ENCODE results near the gene ITGB8. TPM values are rescaled to one million over a fixed set of nuclear protein-coding genes. Genes with fewer than 3 reads are reported as not detected.

Gene ITGB8
- polyA plus RNA-seq, 1 donor from 2014 or later = 12.2 TPM

- H3F3A ChIP-seq (ENCODE audit: insufficient read depth, low read length, poor library complexity, severe bottlenecking) = no peaks in the 10 kb centered on the region
- no peaks in the 10 kb centered on the region for H4K20me1 ChIP-seq (ENCODE audit: insufficient read depth)
- H3K9ac ChIP-seq (ENCODE audit: low read length) = no peak overlapping the region
These were observed 11.8 kb upstream of the ITGB8 start for GRCh38 chr7:20318933-20319332.

GRCh38 chr7:20320322-20320721 lies 10.4 kb upstream of the ITGB8 start:
- Histone ChIP-seq H3K27me3 (ENCODE audit: insufficient read depth, low read depth, low read length) (no peaks in the 10 kb centered on the region), H2AFZ (ENCODE audit: low read depth, low read length) (no peak overlapping the region), H3K4me2 (ENCODE audit: low read length) (no peak overlapping the region), H3K27ac (ENCODE audit: low read length) (no peak overlapping the region), H3K9me3 (ENCODE audit: low read length) (no peaks in the 10 kb centered on the region), H3K9ac (ENCODE audit: low read length) (no peak overlapping the region), H3F3A (ENCODE audit: insufficient read depth, low read length, poor library complexity, severe bottlenecking) (no peaks in the 10 kb centered on the region), H3K36me3 (ENCODE audit: insufficient read depth, low read length) (no peaks in the 10 kb centered on the region), H3K79me2 (replicated peaks; ENCODE audit: insufficient read depth, low read length) (no peaks in the 10 kb centered on the region), H4K20me1 (ENCODE audit: insufficient read depth) (no peaks in the 10 kb centered on the region), H3K4me3 (ENCODE audit: low read length) (no peak overlapping the region), H3K9me2 (ENCODE audit: insufficient read depth, low read length) (no peaks in the 10 kb centered on the region)
- TF ChIP-seq RAD21 (conservative IDR thresholded peaks at IDR 0.05) (no peak), POLR2AphosphoS5 (IDR thresholded peaks at IDR 0.05) (no peak), SMC3 (conservative IDR thresholded peaks at IDR 0.05; ENCODE audit: poor library complexity) (no peak), MXI1 (conservative IDR thresholded peaks at IDR 0.05; ENCODE audit: poor library complexity, severe bottlenecking) (no peak), EP300 (conservative IDR thresholded peaks at IDR 0.05; ENCODE audit: poor library complexity, severe bottlenecking) (no peak), REST (IDR thresholded peaks at IDR 0.05; ENCODE audit: borderline replicate concordance) (no peak), EZH2 (IDR thresholded peaks at IDR 0.05; ENCODE audit: borderline replicate concordance, insufficient read depth, low read length, poor library complexity, severe bottlenecking) (no peak), TAF1 (IDR thresholded peaks at IDR 0.05; ENCODE audit: low read depth) (no peak)

More at GRCh38 chr7:20318933-20319332, 11.8 kb upstream of the ITGB8 start:
- TF ChIP-seq REST (IDR thresholded peaks at IDR 0.05; ENCODE audit: borderline replicate concordance) (no peak), SMC3 (conservative IDR thresholded peaks at IDR 0.05; ENCODE audit: poor library complexity) (no peak), TAF1 (IDR thresholded peaks at IDR 0.05; ENCODE audit: low read depth) (no peak), CTCF (IDR thresholded peaks at IDR 0.05; ENCODE audit: poor library complexity, severe bottlenecking) (no peak), RAD21 (conservative IDR thresholded peaks at IDR 0.05) (no peak), EZH2 (IDR thresholded peaks at IDR 0.05; ENCODE audit: borderline replicate concordance, insufficient read depth, low read length, poor library complexity, severe bottlenecking) (no peak), MXI1 (conservative IDR thresholded peaks at IDR 0.05; ENCODE audit: poor library complexity, severe bottlenecking) (no peak), EP300 (conservative IDR thresholded peaks at IDR 0.05; ENCODE audit: poor library complexity, severe bottlenecking) (no peak), POLR2AphosphoS5 (IDR thresholded peaks at IDR 0.05) (no peak)
- Histone ChIP-seq H3K4me3 (ENCODE audit: low read length) (no peak overlapping the region), H3K79me2 (replicated peaks; ENCODE audit: insufficient read depth, low read length) (no peaks in the 10 kb centered on the region), H3K9me3 (ENCODE audit: low read length) (no peaks in the 10 kb centered on the region), H3K27me3 (ENCODE audit: insufficient read depth, low read depth, low read length) (no peaks in the 10 kb centered on the region), H3K27ac (ENCODE audit: low read length) (no peak overlapping the region), H3K36me3 (ENCODE audit: insufficient read depth, low read length) (no peaks in the 10 kb centered on the region), H3K4me2 (ENCODE audit: low read length) (no peak overlapping the region), H3K9me2 (ENCODE audit: insufficient read depth, low read length) (no peaks in the 10 kb centered on the region), H2AFZ (ENCODE audit: low read depth, low read length) (no peak overlapping the region)
